Right ventricle myocardium inferior (tissue), 1 donor: ENCODE results near the gene DMGDH. TPM values are rescaled to one million over a fixed set of nuclear protein-coding genes. Genes with fewer than 3 reads are reported as not detected.

ENCODE experiments used
- ATAC-seq: fragments of 200-7000 bp; cut with Tn5 transposase; one replicate; pipeline ENCODE4 v1.9.1; 2020; ENCODE audit warnings: mild to moderate bottlenecking, moderate library complexity
- DNase-seq: peaks from one replicate; pipeline ENCODE4 v3.0.0; 2021; ENCODE audit errors: missing footprints
- intact Hi-C: fragments of 100-400 bp; cut with DNase I; formaldehyde crosslinking; loops from one replicate; pipeline ENCODE4 v1.11.0; 2022
- long read RNA-seq: library from polyadenylated mRNA; unstranded; transcript quantifications from one replicate; pipeline ENCODE4 v2.0.0, GENCODE V29; 2021
- total RNA-seq: library from RNA; stranded (reverse); fragmentation: NEBNext Ultra II Directional; extraction: Animal tissue kit (Norgen Biotek cat#: 25700); gene quantifications from one replicate; pipeline ENCODE4 v1.2.1, GENCODE V29; 2021
- donor health status: DM: no; HTN: yes; CAD: no; lungs with severe emphysema.

The DMGDH gene
- total RNA-seq: 2.0 TPM
- long read RNA-seq: 0 reads

GRCh38 chr5:79069488-79070349 lies at the start of gene DMGDH, which contains the start of gene BHMT2:
DMGDH (minus strand) TSS chr5:79069674; CDS start chr5:79069620, 54 bp downstream.
BHMT2 (plus strand) TSS chr5:79069767; CDS start chr5:79069783, 16 bp downstream.
- intact Hi-C loops: no loop called here
- peak; percentile 91 for ATAC-seq
- DNase-seq: peak; percentile 79

GRCh38 chr5:79112703-79113058 lies 43.2 kb upstream of the DMGDH start:
- no peak for DNase-seq
- intact Hi-C loops: no loop called here

DNA sequence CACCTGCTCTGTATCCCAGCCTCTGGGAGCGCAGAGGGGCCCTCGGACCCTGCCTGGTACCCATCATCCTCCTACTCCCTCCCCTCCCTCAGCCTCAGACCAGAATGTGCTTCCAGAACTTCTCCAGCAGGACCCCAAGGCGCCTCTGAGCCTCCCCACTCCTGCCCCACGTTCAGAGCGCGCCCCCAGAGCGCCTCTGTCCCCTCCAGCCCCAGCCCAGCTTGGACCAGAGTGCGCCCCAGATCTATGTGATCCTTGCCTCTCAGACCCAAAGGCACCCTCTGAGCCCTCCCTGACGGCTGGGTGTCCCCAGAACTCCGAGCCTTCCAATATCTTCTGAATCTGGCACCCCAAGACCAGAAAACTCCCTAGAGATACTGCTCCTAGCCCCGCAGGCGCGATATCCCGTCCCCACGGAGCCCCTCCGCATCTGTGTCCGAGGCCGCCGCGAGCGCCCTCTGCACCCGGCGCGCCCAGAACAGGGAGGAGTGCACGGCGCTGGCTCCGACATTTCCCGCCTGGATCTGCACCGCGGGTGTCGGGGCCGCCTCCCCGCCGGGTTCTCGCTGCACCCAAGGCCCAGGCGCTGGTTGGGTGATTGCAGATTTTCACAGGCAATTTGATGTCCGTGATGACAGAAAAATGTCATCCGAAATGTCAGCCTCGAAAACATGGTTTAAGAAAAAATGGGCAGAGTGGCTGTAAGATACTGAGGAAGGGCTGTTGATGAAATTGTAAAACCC lies 42.7 kb upstream of the DMGDH start:
- intact Hi-C loops: no loop called here
- DNase-seq: no peak

More at GRCh38 chr5:79112703-79113058, 43.2 kb upstream of the DMGDH start:
- no peak for ATAC-seq

GRCh38 chr5:79111387-79111959 lies 42.0 kb upstream of the DMGDH start, which contains the start of gene BHMT:
BHMT (plus strand) TSS chr5:79111809; CDS start chr5:79111886, 77 bp downstream.
- no peak for DNase-seq
- ATAC-seq: no peak
- intact Hi-C loops: no loop called here

More for the DNA sequence above, 42.7 kb upstream of the DMGDH start:
- no peak for ATAC-seq

- intact Hi-C loops: loop anchor here (1.0 kb wide), 1 partner anchor 85 kb away; no protein-coding TSS in a partner anchor
- no peak for DNase-seq
- no peak for ATAC-seq
These were observed 40.3 kb upstream of the DMGDH start for GRCh38 chr5:79109527-79110492.

DNA sequence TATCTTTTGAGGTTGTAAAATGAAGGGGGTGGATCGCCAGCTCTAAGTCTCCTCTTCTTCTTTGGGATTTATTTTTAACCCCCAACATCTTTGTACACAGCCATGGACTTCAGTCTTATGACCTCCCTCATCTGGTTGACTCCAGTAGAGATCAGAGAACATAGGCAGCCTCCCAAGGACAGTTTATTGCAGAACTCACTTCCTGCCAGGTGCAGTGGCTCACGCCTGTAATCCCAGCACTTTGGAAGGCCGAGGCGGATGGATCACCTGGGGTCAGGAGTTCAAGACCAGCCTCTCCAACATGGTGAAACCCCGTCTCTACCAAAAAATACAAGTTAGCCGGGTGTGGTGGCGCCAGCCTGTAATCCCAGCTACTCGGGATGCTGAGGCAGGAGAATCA lies 39.3 kb upstream of the DMGDH start:
- intact Hi-C loops: no loop called here
- no peak for ATAC-seq
- DNase-seq: no peak

DNA sequence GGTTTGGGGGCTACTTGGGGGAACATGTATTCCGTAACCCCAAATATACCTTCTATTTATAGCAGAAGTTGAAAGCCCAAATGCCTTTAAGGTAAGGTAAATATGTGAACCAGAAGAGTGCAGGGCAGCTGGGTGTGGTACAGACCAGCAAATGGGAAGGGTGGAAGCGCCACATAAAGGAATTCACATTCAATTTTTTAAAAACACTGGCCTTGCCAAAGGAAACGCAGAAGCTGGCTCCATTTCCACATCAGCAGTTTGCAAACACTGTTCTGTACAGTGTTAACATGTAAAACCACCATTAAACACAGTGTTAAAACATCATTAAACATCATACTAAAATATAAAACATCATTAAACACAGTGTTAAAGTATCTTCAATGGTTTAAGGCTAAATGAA lies 38.6 kb upstream of the DMGDH start:
- intact Hi-C loops: no loop called here
- no peak for ATAC-seq
- no peak for DNase-seq

DNA sequence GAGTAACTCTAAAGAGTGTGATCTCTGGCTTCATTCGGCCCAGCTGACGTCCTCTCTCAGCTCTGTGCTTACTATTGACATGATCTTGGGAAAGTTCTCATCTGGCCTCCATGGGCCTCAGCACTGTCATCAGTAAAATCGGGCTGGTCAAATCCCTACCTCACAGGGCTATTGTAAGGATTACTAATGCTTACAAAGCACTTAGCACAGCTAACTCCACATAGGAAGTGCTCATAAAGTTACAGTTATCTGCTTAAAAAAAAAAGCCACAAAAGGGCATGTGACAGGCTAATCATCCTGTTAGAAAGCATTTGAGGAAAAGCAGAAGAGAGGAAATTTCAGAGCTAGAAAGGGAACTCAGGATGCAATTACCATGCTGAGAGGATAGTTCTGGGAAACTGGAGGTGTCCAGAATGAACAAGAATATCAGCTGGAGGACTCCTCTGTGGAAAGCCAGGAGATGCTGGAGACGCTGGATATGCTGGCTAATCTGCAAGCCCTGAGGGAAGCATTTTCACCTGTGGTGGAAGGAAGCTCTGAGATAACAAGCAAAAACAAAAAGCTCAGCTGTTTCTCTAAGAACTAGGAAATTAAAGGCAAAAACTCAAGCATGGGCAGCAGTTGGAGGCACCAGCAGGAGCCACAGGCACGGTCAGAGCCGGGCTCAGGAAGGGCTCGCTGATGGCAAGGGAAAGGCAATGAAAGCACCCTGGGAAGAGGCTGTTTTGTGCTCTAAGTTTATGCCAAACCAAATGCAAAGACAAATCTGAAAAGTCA lies 37.7 kb upstream of the DMGDH start:
- intact Hi-C loops: no loop called here
- ATAC-seq (no peak), DNase-seq (no peak)

GRCh38 chr5:79105868-79106267 lies 36.4 kb upstream of the DMGDH start:
- no peak for DNase-seq
- intact Hi-C loops: no loop called here
- no peak for ATAC-seq

DNA sequence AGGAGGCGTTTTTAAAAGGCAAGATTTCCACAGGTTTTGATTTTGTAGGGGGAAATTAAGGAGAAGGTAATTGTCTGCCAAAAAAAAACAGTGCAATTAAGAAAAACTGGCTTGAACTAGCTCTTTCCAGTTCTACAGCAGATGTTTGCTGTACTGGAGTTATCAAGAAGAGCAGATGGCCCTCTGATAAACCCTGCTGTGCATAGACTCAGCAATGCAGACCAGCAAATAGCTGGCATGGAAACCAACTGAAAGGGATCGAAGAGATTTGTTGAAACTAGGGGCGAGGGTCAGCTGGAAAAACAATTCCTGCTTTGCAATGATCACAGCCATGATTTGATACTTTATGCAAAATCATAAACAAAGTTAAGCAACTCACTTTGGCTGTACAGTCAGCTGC lies 24.3 kb upstream of the DMGDH start:
- intact Hi-C loops: no loop called here
- DNase-seq (no peak), ATAC-seq (no peak)

DNA sequence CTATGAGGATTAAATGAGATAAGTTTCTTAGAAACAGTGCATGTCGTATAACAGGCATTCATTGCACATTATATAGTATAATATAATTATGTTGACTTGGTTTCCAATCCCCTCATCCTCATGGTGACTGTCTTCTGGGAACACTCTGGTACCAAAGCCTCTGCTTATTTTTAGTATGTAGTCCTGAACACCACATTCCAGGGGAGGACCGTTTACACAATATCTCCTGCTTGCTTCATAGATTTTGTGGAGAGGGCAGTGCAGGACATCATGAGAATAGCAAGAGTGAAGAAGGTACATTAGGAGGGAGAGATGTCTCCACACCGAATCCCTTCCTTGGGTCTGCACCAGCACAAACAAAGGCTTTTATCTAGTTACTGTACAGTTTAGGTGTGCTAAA lies 21.6 kb upstream of the DMGDH start:
- no peak for DNase-seq
- peak; percentile 88 for ATAC-seq
- intact Hi-C loops: no loop called here

DNA sequence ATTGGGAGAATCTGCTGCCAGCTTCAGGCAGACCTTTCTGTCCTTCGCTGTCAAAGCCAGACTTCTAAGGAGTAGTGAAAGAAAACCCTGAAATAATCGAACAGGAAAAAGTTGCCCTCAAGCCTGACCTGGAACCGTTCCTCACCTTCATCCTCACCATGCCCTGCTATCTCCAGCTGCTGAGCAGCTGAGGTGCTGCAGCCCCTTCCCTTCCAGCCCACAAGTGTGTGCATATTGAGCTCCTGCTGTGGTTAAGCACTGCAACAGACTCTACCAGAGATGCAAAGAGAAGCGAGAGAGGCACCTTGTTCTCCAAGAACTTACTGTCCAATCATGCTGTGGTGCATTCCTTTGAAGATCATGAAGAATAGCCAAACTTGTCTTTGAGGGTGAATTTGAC lies 19.0 kb upstream of the DMGDH start:
- ATAC-seq (no peak), DNase-seq (no peak)
- intact Hi-C loops: no loop called here

GRCh38 chr5:79086116-79086515 lies 16.6 kb upstream of the DMGDH start:
- intact Hi-C loops: no loop called here
- ATAC-seq (no peak), DNase-seq (no peak)

DNA sequence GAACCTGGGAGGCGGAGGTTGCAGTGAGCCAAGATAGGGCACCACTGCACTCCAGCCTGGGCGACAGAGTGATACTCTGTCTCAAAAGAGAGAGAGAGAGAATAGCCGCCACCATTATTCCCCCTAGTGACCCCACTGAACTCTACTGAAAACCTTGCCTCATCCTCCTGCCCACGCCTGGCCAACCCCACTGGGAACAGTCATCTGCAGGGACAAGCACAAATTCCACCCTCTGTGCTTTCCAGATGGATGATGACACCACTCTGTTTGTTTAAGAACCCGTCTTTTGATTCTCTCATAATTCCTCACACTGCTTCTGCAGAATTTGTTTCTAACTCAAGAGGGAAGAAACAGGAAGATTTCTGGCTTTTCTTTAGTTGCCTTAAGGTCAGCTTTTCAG lies 12.3 kb upstream of the DMGDH start:
- DNase-seq (no peak), ATAC-seq (no peak)
- intact Hi-C loops: no loop called here

- ATAC-seq (no peak), DNase-seq (no peak)
- intact Hi-C loops: no loop called here
These were observed 11.3 kb upstream of the DMGDH start for GRCh38 chr5:79080804-79081203.

DNA sequence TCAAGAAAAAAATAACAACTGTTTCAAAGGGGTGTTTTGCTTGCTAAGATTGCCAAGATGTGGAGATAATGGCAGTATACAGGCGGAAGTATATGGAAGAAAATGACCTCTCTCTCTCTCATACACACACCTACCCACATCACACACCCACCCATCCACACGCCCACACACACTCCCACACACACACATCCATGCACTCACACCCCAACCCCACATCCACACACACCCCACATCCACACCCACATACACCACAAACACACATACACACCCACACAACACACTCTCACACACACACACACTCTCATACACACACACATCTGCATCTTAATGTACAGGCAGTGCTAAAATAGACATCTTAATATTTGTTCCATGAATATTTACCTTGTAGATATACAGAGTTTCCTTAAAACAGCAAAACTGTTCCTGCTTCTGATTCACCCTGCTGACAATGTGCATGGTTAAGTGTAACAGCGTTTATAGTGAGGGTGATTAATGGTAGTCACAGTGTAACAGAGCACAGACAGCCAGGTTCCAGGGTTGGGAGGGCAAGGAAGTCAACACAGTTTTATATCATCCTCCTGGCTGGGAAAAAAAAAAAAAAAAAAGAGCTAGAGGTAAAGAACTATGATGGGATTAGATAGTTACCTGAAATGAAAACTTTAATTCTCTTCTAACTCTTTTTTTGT lies 8.3 kb upstream of the DMGDH start:
- DNase-seq (no peak), ATAC-seq (no peak)
- intact Hi-C loops: no loop called here

- intact Hi-C loops: no loop called here
- ATAC-seq: no peak
These were observed 7.3 kb upstream of the DMGDH start for GRCh38 chr5:79076819-79077218.

More at GRCh38 chr5:79076819-79077218, 7.3 kb upstream of the DMGDH start:
- no peak for DNase-seq
